Medulla oblongata (tissue), 1 donor: ENCODE data around the gene PDE10A.

Source experiments
- DNase-seq: peaks from one replicate; pipeline ENCODE4 v3.0.0-alpha.2; 2015; ENCODE audit errors: extremely low spot score

PDE10A gene

GRCh38 chr6:165401092-165401491, 261.9 kb downstream of the PDE10A start:
- no peak for DNase-seq

DNA sequence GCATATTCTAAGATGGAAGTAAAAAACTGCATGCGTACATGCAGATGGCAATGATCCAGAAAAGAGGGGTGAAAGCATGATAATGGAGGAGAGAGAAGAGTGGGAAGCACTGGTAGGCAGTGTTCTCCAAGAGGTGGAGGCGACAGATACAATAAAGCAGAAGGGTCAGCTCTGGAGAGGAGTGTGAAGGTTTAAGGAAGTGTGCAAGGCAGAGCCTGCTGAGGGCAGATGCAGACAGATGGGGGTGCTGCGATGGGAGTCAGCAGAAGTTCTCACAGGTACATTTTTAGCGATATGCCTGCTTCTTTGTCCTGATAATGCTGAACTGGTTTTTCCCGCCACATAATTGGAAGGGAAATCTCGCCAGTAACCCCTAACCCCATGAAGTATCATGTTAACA, 272.6 kb downstream of the PDE10A start:
- no peak for DNase-seq

DNA sequence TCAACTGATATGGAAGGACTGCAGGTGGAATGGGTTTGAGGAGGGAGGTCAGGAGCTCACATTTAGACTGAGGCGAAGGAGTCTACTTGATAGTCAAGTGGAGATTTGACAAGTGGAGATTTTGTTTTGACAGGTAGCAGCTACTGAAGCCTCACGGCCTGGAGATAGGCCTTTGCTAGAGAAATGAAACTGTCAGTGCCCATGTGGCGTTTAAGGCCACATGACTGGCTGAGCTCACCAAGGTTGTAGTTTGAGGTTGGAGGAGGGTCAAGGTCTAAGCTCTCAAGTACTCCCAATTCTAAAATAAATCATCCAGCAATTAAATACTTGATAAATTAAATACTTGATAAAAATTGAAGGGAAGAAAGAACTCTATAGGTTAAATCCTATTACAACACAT, 273.5 kb downstream of the PDE10A start:
- no peak for DNase-seq

- DNase-seq = no peak
Observed at GRCh38 chr6:165383323-165383722, 279.7 kb downstream of the PDE10A start.

DNA sequence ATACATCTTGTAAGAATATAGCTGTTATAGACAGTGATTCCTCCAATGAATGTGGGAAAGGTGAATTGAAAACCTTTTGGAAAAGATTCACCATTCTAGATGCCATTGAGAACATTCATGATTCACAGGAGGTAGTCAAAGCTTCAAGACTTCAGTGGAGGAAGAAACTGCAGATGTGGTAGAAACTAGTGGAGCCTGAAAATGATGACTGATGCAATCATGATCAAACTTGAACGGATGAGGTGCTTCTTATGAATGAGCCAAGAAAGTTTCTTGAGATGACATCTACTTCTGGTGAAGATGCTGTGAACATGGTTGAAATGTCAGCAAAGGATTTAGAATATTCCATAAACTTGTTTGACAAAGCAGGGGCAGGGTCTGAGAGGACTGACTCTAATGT, 286.9 kb downstream of the PDE10A start:
- no peak for DNase-seq

DNA sequence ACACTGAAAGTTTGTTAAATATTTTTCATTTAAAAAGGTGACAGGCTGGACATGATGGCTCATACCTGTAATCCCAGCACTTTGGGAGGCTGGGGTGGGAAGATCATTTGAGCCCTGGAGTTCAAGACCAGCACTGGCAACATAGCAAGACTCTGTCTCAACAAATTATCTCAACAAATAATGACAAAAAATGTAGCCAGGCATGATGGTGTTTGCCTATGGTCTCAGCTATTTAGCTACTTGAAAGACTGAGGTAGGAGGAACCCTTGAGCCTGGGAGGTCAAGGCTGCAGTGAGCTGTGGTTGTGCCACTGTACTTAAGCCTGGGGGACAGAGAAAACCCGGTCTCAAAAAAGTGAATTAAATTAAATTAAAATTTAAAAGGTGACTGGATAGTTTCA, 297.7 kb downstream of the PDE10A start:
- no peak for DNase-seq

- no peak for DNase-seq
Observed at GRCh38 chr6:165345700-165346099, 317.3 kb downstream of the PDE10A start.

GRCh38 chr6:165340532-165340931, 322.5 kb downstream of the PDE10A start:
- DNase-seq = no peak

DNA sequence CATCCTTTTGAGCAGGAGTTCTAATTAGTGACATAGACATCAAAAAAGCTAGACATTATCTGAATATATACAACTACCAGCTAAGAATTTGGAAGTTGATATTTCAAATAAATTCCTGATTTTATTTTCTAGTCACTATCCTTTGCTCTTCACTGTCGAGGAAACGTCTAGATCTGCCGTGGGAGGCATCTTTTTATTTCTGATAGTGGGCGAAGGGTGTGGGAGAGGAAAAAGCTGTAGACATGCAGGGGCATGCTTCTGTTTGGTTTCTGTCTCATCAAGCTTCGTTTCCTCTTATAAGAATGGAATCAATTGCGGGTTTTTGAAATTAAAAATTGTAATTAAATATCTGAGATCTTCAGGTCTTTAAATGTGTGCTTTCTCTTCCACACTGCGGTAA, 337.4 kb downstream of the PDE10A start:
- DNase-seq = no peak

- no peak for DNase-seq
Observed at GRCh38 chr6:165321555-165322145, 341.4 kb downstream of the PDE10A start.

GRCh38 chr6:165321150-165321549, 341.9 kb downstream of the PDE10A start:
- no peak for DNase-seq

GRCh38 chr6:165317723-165318122, 345.3 kb downstream of the PDE10A start:
- no peak for DNase-seq

DNA sequence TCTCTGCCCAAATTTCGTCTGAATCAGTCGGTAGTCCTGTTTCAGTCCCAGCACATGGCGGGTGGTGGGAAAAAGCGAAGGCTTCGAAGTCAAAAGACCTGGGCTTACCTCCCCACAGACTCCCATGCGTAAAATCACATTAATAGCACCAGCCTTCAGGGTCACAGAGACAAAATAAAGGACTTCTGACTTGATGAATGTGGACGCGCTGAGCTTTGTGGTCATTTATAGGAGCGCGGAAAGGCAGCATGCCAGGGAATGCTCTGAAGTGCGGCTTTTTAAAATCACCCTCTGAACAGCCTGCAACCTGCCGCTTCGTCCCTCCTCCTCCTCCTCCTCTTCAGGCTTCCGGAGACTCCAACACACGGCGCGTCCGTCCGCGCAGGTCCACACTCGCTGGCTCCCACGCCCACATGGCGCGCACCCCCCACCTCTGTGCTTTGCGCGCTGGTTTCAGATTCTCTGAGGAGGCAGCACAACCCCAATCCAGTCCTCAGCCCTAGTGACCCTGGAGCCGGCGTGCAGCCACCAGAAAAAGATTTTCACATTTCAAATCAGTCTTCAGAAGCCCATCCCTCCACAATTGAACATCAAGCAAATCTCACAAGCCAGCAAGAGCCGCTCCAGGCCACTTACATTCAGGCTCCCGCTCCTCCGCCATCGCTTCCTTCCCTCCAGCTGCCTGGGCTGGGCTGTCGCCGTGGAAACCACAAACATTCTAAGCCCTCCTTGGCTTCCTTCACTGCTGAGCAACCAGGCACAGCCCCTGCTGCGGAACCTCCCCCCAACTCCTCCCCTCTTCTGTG, 353.9 kb downstream of the PDE10A start, which contains the start of gene C6orf118:
Gene C6orf118, minus strand, starts transcription at position 680 of the 806 bp plus-strand sequence. Its CDS starts 19 bp downstream, at position 661.
- DNase-seq = peak; percentile 23

DNA sequence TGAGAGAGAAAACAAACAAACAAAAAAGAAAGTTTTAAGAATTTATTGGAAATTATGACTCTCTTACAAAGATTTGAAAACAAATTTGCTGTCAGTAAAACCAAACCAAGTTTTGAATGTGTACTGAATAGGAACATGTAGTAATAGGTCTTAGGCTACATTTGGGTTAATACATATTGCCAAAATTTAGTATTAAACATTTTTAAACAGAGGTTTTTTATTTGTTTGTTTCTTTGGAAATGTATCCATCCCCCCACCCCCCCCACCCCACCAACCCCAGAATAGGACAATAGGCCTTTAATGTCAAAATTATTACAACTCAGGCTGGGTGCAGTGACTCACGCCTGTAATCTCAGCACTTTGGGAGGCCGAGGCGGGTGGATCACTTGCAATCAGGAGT, 356.1 kb downstream of the PDE10A start:
- DNase-seq = no peak

DNA sequence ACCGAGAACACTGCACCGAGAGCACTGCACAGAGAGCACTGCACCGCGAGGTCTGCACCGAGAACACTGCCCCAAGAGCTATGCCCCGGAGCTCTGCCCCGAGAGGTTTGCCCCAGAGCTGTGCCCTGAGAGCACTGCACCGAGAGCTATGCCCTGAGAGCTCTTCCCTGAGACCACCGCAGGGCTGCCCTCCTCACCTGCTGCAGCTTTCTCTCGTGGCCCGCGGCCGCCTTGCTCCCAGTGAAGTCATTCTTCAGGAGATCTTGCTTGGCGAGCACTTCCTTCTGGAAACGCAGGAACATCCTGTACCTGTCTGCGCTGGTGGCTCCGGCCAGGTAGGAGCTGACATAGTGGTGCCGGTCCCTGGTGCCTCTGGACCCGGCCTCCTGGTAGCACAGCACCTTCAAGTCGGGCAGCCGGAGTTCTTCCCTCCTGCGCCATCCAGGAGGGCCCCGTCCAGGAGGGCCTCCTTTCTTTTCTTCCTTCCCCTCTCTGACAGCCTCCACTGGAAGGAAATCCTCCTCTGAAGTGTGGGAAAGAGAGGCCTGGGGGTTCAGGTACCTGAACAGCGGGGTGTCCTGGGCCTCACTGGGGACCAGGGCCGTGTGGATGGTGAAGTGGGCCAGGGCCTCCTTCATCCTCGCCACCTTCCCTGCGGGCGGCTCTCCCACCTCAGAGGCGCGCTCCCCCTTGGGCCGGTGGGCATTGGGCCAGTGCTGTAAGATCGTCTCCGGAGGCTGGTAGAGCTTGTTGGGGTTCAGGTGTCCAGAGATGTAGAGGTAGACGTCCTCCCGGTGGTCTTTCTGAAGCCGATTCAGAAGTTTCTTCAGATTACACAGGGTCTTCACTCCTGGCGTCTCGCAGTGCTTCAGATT, 361.4 kb downstream of the PDE10A start:
- no peak for DNase-seq

DNA sequence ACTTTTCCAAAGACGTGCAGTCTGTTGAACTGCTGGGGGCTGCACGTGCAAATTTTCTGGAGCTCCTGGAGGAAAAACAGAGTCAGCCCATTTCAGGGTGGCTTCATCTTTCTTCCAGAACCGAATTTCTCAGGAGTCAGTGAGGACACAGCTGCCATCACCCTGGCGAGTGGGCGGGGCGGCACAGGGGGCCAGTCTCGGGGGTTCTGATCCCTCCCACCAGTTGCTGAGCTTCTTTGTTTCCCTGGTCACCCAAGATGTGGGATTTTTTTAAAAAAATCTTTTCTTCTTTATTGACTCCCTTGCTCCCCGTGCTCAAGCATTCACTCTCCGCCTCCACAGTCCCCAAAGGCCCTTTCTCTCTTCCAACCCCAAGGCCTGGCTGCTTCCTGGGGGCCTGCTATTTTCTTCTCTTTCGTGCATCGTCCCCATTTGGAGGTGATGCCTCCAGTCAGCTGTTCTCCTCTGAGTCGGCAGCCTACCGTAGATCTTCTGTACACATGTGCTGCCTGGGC, 362.6 kb downstream of the PDE10A start:
- no peak for DNase-seq

- DNase-seq = no peak
Observed at GRCh38 chr6:165298875-165299274, 364.2 kb downstream of the PDE10A start.

DNA sequence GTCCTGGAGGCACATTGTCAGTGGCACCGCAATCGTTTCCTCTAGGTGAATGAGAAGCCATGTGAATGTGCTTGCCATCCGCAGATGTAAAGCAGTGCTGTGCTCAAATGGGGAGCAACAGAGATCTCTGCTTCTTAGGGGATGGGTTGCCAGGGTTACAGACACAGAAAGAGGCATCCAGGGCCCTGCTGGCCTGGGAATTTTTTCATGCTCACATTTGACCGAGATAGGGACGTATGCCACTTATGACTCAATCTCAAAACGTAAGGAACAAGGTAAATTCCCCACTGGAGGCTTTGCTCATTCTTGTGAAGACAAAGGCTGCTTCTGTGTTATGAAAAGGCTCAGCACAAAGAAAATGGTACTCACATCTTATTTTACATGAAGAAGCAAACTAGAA, 364.6 kb downstream of the PDE10A start:
- no peak for DNase-seq

GRCh38 chr6:165292657-165293056, 370.4 kb downstream of the PDE10A start:
- no peak for DNase-seq
